ENCODE data around the gene POP4. TPM values are rescaled to one million over a fixed set of nuclear protein-coding genes. Genes with fewer than 3 reads are reported as not detected.

The POP4 gene
- total RNA-seq, 1 experiment from 2014 or later: 116 TPM

- H3K27me3 ChIP-seq (ENCODE audit: control insufficient read depth, insufficient read depth, low read length): peaks cover 32% of the 10 kb centered on the region
- no peak for DNase-seq (ENCODE audit: low read depth, low spot score)
- TF ChIP-seq, protein P1, sequence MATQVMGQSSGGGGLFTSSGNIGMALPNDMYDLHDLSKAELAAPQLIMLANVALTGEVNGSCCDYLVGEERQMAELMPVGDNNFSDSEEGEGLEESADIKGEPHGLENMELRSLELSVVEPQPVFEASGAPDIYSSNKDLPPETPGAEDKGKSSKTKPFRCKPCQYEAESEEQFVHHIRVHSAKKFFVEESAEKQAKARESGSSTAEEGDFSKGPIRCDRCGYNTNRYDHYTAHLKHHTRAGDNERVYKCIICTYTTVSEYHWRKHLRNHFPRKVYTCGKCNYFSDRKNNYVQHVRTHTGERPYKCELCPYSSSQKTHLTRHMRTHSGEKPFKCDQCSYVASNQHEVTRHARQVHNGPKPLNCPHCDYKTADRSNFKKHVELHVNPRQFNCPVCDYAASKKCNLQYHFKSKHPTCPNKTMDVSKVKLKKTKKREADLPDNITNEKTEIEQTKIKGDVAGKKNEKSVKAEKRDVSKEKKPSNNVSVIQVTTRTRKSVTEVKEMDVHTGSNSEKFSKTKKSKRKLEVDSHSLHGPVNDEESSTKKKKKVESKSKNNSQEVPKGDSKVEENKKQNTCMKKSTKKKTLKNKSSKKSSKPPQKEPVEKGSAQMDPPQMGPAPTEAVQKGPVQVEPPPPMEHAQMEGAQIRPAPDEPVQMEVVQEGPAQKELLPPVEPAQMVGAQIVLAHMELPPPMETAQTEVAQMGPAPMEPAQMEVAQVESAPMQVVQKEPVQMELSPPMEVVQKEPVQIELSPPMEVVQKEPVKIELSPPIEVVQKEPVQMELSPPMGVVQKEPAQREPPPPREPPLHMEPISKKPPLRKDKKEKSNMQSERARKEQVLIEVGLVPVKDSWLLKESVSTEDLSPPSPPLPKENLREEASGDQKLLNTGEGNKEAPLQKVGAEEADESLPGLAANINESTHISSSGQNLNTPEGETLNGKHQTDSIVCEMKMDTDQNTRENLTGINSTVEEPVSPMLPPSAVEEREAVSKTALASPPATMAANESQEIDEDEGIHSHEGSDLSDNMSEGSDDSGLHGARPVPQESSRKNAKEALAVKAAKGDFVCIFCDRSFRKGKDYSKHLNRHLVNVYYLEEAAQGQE (IDR thresholded peaks at IDR 0.05; ENCODE audit: insufficient read depth in 1 of 2, low read depth in 2 of 2, low read length in 1 of 2): no peak
- TF ChIP-seq TCF7L2 (IDR thresholded peaks at IDR 0.05; ENCODE audit: low read depth, low read length) (no peak), SIN3A (IDR thresholded peaks at IDR 0.05; ENCODE audit: borderline replicate concordance, insufficient read depth, low read depth, low read length) (no peak), POLR2AphosphoS5 (IDR thresholded peaks at IDR 0.05; ENCODE audit: low read depth, low read length) (no peak)
- TF ChIP-seq, protein P2, sequence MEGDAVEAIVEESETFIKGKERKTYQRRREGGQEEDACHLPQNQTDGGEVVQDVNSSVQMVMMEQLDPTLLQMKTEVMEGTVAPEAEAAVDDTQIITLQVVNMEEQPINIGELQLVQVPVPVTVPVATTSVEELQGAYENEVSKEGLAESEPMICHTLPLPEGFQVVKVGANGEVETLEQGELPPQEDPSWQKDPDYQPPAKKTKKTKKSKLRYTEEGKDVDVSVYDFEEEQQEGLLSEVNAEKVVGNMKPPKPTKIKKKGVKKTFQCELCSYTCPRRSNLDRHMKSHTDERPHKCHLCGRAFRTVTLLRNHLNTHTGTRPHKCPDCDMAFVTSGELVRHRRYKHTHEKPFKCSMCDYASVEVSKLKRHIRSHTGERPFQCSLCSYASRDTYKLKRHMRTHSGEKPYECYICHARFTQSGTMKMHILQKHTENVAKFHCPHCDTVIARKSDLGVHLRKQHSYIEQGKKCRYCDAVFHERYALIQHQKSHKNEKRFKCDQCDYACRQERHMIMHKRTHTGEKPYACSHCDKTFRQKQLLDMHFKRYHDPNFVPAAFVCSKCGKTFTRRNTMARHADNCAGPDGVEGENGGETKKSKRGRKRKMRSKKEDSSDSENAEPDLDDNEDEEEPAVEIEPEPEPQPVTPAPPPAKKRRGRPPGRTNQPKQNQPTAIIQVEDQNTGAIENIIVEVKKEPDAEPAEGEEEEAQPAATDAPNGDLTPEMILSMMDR (IDR thresholded peaks at IDR 0.05): no peak
- H3K27ac ChIP-seq (ENCODE audit: low read length): no peak overlapping the region
- no peak overlapping the region for H3K4me3 ChIP-seq (ENCODE audit: low read depth in 2 of 2, low read length in 2 of 2)
- POLR2A ChIA-PET: no interaction called here
- ATAC-seq: no peak
- in situ Hi-C loops (cut with HindIII; ENCODE audit: low pct_unique_long_range_greater_than_20kb, low sequenced_read_pairs) (no loop called here), intact Hi-C loops (cut with micrococcal nuclease; ENCODE audit: unreplicated experiment) (no loop called here)
- no peaks in the 10 kb centered on the region for H3K9me3 ChIP-seq (ENCODE audit: control insufficient read depth, insufficient read depth, low read depth, low read length)
- H3K36me3 ChIP-seq (ENCODE audit: control insufficient read depth, insufficient read depth, low read length): no peaks in the 10 kb centered on the region
- H3K4me1 ChIP-seq (ENCODE audit: control insufficient read depth, insufficient read depth, low read length): no peaks in the 10 kb centered on the region
- CTCF ChIA-PET: interaction anchor here (0.6 kb wide), 1 partner anchor 56 kb away, joined by 3 read pairs; no protein-coding TSS in a partner anchor
- BruUV-seq (replicated peaks): no TSS peak
These were observed 19.7 kb upstream of the POP4 start for GRCh38 chr19:29586401-29586800.

- BruUV-seq (replicated peaks): no TSS peak
- no peak for ATAC-seq
- no peak overlapping the region for H3K4me3 ChIP-seq (ENCODE audit: low read depth in 2 of 2, low read length in 2 of 2)
- TF ChIP-seq, protein P2 (IDR thresholded peaks at IDR 0.05): no peak
- TF ChIP-seq POLR2AphosphoS5 (IDR thresholded peaks at IDR 0.05; ENCODE audit: low read depth, low read length): no peak
- TF ChIP-seq SIN3A (IDR thresholded peaks at IDR 0.05; ENCODE audit: borderline replicate concordance, insufficient read depth, low read depth, low read length): no peak
- no peak for TF ChIP-seq TCF7L2 (IDR thresholded peaks at IDR 0.05; ENCODE audit: low read depth, low read length)
- TF ChIP-seq, protein P1 (IDR thresholded peaks at IDR 0.05; ENCODE audit: insufficient read depth in 1 of 2, low read depth in 2 of 2, low read length in 1 of 2): no peak
- no peaks in the 10 kb centered on the region for H3K4me1 ChIP-seq (ENCODE audit: control insufficient read depth, insufficient read depth, low read length)
- DNase-seq (ENCODE audit: low read depth, low spot score): no peak
- no peak overlapping the region for H3K27ac ChIP-seq (ENCODE audit: low read length)
- POLR2A ChIA-PET: no interaction called here
- in situ Hi-C loops (cut with HindIII; ENCODE audit: low pct_unique_long_range_greater_than_20kb, low sequenced_read_pairs) (no loop called here), intact Hi-C loops (cut with micrococcal nuclease; ENCODE audit: unreplicated experiment) (no loop called here)
- CTCF ChIA-PET: interaction anchor here (0.6 kb wide), 1 partner anchor 56 kb away, joined by 3 read pairs; no protein-coding TSS in a partner anchor
- peaks cover 35% of the 10 kb centered on the region for H3K27me3 ChIP-seq (ENCODE audit: control insufficient read depth, insufficient read depth, low read length)
- H3K9me3 ChIP-seq (ENCODE audit: control insufficient read depth, insufficient read depth, low read depth, low read length): no peaks in the 10 kb centered on the region
- H3K36me3 ChIP-seq (ENCODE audit: control insufficient read depth, insufficient read depth, low read length): no peaks in the 10 kb centered on the region
These were observed 19.0 kb upstream of the POP4 start for GRCh38 chr19:29587059-29587458.

Measured in Panc1 (cell line).